K562 (cell line): ENCODE results near the gene GRIPAP1. TPM values are rescaled to one million over a fixed set of nuclear protein-coding genes. Genes with fewer than 3 reads are reported as not detected.

Source experiments
- ATAC-seq: fragments of 200-7000 bp; cut with Tn5 transposase; 3 replicates; pipeline ENCODE4 v1.9.1; 2020; ENCODE audit warnings: moderate library complexity
- BruUV-seq: library from RNA; stranded (reverse); fragments of 400-500 nt; replicated peaks from 2 replicates; lab custom pipeline; 2021; lab: Mats Ljungman, UMichigan
- CTCF ChIA-PET: fragments of 300-600 bp; formaldehyde crosslinking; extraction: SDS; loops from one replicate; lab custom pipeline; 2021; ENCODE audit warnings: low intra/inter-chr PET ratio; lab: Yijun Ruan, JAX
- POLR2A ChIA-PET: fragments of 300-600, 350-650 bp; sonication (Branson Sonifier 250); formaldehyde crosslinking; extraction: SDS; loops from one replicate; lab custom pipeline; 2021; ENCODE audit warnings: antibody characterized with exemption, inconsistent platforms; lab: Yijun Ruan, JAX
- DNase-seq, 4 experiments: peaks; one replicate each; pipeline versions ENCODE4 v3.0.0 to v3.0.0-alpha.2; 2011 to 2018; ENCODE audit warnings: low spot score in 3 of 4, mixed read lengths in 3 of 4; ENCODE audit errors: extremely low read depth in 1 of 4
- FAIRE-seq: peaks from 2 replicates; lab custom pipeline; 2011; peaks lifted over from hg19 to GRCh38; lab: Jason Lieb, UNC
- H2AFZ ChIP-seq: 2 replicates; pipeline ENCODE4 v1.6.0; 2011; ENCODE audit warnings: low read depth, low read length, control low read depth, inconsistent platforms
- H3K27ac ChIP-seq: fragments of 200-600 bp; 3 replicates; pipeline ENCODE4 v1.8.0; 2011; ENCODE audit warnings: low read depth, mild to moderate bottlenecking, control low read depth, inconsistent platforms, low read length, moderate library complexity, mixed read lengths; ENCODE audit errors: extremely low read depth
- H3K27me3 ChIP-seq, 2 experiments: fragments of 300-600 bp in 1 of 2; 2 replicates in 1 of 2; 3 replicates in 1 of 2; pipeline versions ENCODE4 v1.6.0 to v1.8.0; 2011; ENCODE audit warnings: inconsistent platforms in 2 of 2, low read length in 2 of 2, mild to moderate bottlenecking in 1 of 2, mixed read lengths in 1 of 2, moderate library complexity in 1 of 2; ENCODE audit not compliant: control insufficient read depth in 2 of 2, insufficient read depth in 2 of 2
- H3K36me3 ChIP-seq: fragments of 300-600 bp; 3 replicates; pipeline ENCODE4 v1.8.0; 2011; ENCODE audit warnings: mild to moderate bottlenecking, low read length, inconsistent platforms; ENCODE audit not compliant: control insufficient read depth, insufficient read depth
- H3K4me1 ChIP-seq, 2 experiments: fragments of 200-600 bp in 1 of 2; replicated peaks in 1 of 2; 2 replicates in 1 of 2; 3 replicates in 1 of 2; pipeline versions ENCODE4 v1.5.1 to v1.8.0; 2011; ENCODE audit warnings: inconsistent platforms in 2 of 2, low read length in 2 of 2, mild to moderate bottlenecking in 1 of 2, mixed read lengths in 1 of 2, moderate library complexity in 1 of 2; ENCODE audit not compliant: control insufficient read depth in 2 of 2, insufficient read depth in 2 of 2
- H3K4me2 ChIP-seq: 2 replicates; pipeline ENCODE4 v1.6.1; 2011; ENCODE audit warnings: low read length, control low read depth, inconsistent platforms, mixed read lengths; ENCODE audit not compliant: insufficient read depth
- H3K4me3 ChIP-seq: fragments of 200-600 bp; sonication (generic), shearing (Covaris generic); 2 replicates; pipeline ENCODE4 v1.5.1; 2016; ENCODE audit warnings: control low read depth, inconsistent platforms
- H3K79me2 ChIP-seq: fragments of 200-600 bp; 3 replicates; pipeline ENCODE4 v1.8.0; 2011; ENCODE audit warnings: low read length, inconsistent platforms; ENCODE audit not compliant: control insufficient read depth, insufficient read depth
- H3K9ac ChIP-seq, 2 experiments: 2 replicates each; pipeline versions ENCODE4 v1.6.0 to v1.6.1; 2011; ENCODE audit warnings: low read depth in 2 of 2, low read length in 2 of 2, control low read depth in 1 of 2, inconsistent platforms in 1 of 2, mild to moderate bottlenecking in 1 of 2, mixed read lengths in 1 of 2; ENCODE audit not compliant: insufficient read depth in 1 of 2
- H3K9me1 ChIP-seq: one replicate; pipeline ENCODE4 v1.6.0; 2011; ENCODE audit warnings: inconsistent platforms, mild to moderate bottlenecking, low read length, moderate library complexity; ENCODE audit not compliant: control insufficient read depth, insufficient read depth
- H3K9me3 ChIP-seq: replicated peaks from 2 replicates; pipeline ENCODE4 v1.5.1; 2011; ENCODE audit warnings: low read depth, low read length, inconsistent platforms; ENCODE audit not compliant: control insufficient read depth, insufficient read depth
- H4K20me1 ChIP-seq: replicated peaks from 2 replicates; pipeline ENCODE4 v1.6.1; 2011; ENCODE audit warnings: low read length, inconsistent platforms, mixed read lengths; ENCODE audit not compliant: control insufficient read depth, insufficient read depth
- KDM1A ChIP-seq, 2 experiments: fragments of 450-650 bp; IDR thresholded peaks; 2 replicates each; pipeline ENCODE4 v1.6.1; 2016; ENCODE audit warnings: mild to moderate bottlenecking in 2 of 2
- SMAD3 ChIP-seq: fragments of 450-650 bp; formaldehyde crosslinking; conservative IDR thresholded peaks from 2 replicates; pipeline ENCODE4 v1.4.0; 2020; ENCODE audit warnings: mild to moderate bottlenecking
- WGBS: fragments of 100-300 bp; shearing (Covaris generic); methylation state at CpG from one replicate; pipeline ENCODE4 v1.1.6; 2016; ENCODE audit warnings: low coverage, mixed read lengths; ENCODE audit not compliant: insufficient coverage; ENCODE audit errors: missing lambda C conversion rate; 5-methylcytosine and 5-hydroxymethylcytosine counted together
- in situ Hi-C: fragments of 300-500 bp; cut with MboI; formaldehyde crosslinking; loops from 4 replicates; pipeline ENCODE4 v1.15.0; 2018; ENCODE audit warnings: inconsistent platforms, mixed read lengths
- intact Hi-C: fragments of 100-400 bp; cut with micrococcal nuclease; formaldehyde crosslinking; loops from 2 replicates; pipeline ENCODE4 v1.14.2; 2022
- polyA plus RNA-seq, 8 experiments: library from polyadenylated mRNA; depleted of rRNA in 4 of 8; stranded (reverse) in 5 of 8; unstranded in 3 of 8; fragments of >200 nt; fragmentation: Nextera tagmentation in 2 of 8; fragmentation: Illumina TruSeq in 1 of 8; extraction: Ambion mirVana in 2 of 8; extraction: Trizol in 1 of 8; gene quantifications; 2 replicates each; pipeline versions ENCODE4 v1.2.1 to v1.2.3, GENCODE V29; 2011 to 2014; ENCODE audit warnings: inconsistent platforms in 1 of 8, missing spikeins in 1 of 8
- total RNA-seq, 7 experiments: library from RNA; depleted of rRNA in 6 of 7; stranded (reverse); fragments of >200 nt in 6 of 7; fragmentation: Illumina TruSeq in 2 of 7; extraction: Trizol in 2 of 7; gene quantifications; 2 replicates each; pipeline versions ENCODE4 v1.2.1 to v1.2.3, GENCODE V29; 2011 to 2021; ENCODE audit warnings: low replicate concordance in 1 of 7

GRIPAP1 gene
- total and polyA plus RNA-seq, 9 of the 15 experiments (the other 6 are each of a cell fraction or from before 2014, with no cell fraction given) = 4.1 to 41.6 (median 24.0) TPM

DNA sequence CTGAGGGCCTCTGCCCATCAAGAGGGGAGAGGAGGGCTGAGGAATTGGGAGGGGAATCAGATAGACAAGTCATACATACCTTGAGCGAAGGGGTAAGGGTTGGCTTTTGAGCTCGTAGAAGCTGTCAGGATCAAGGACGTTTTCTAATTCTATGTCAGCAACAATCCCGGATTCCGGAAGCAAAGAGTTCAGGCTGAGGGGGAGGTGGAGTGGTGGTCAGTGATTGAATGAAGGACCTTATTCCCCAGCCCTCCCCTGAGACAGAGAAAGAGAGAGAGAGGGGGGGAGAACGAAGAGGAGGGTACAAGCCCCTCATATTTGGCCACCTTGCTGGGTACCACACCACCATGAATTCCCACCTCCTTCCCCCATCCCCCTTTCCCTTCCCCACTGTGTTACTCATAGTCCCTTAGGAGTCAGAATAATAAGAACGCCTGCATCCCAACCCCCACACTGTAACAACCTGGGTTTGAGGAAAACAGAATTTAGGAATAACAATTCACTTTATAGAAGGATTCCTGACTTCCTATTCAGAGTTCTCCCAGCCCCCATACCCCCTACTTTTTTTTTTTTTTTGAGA is 38.4 kb upstream of the GRIPAP1 start:
- ChIA-PET CTCF (no interaction called here), POLR2A (interaction anchor here (0.6 to 1.4 kb wide), 5 partner anchors 18 to 303 kb away, joined by 3 read pairs; no protein-coding TSS in a partner anchor)
- Histone ChIP-seq H2AFZ (no peak overlapping the region), H3K9me1 (no peaks in the 10 kb centered on the region), H4K20me1 (no peaks in the 10 kb centered on the region), H3K9me3 (no peaks in the 10 kb centered on the region), H3K4me2 (peak overlapping the region; percentile 78), H3K27me3 (no peaks in the 10 kb centered on the region), H3K27ac (peak overlapping the region; percentile 74), H3K79me2 (peaks cover 36% of the 10 kb centered on the region), H3K4me1 (peaks cover 36 to 42% of the 10 kb centered on the region in 2 experiments; a peak in 4 of 5 replicates), H3K9ac (peak overlapping the region; percentile 60 to 77; a peak in 3 of 4 replicates), H3K36me3 (peaks cover 35% of the 10 kb centered on the region; the same call in 2 of the 3 replicates), H3K4me3 (peak overlapping the region; percentile 19; the same call in 1 of the 2 replicates)
- ATAC-seq = no peak
- intact Hi-C loops (loop anchor here (5.0 kb wide), 3 partner anchors 38 to 137 kb away; partner anchors contain the start of gene GRIPAP1), in situ Hi-C loops (no loop called here)
- 22% methylated on average over 7 of the region's 7 CpGs for WGBS
- no TSS peak for BruUV-seq
- DNase-seq = no peak
- FAIRE-seq = no peak
- TF ChIP-seq KDM1A (IDR thresholded peaks at IDR 0.05) = 0 out of 4 replicates have a peak, but pooled peaks of 1 of the 2 experiments have one; percentile 26
- no peak for TF ChIP-seq SMAD3 (CRISPR knock-in tag)
